Right kidney (tissue), 1 donor: ENCODE measurements around the gene NAA80.
A peak's percentile ranks its signal among the peaks of the same experiment; 100 is the strongest.
"Not testable (repeated sequence)": the region's sequence is repeated elsewhere in the genome, so short reads cannot be mapped to it uniquely, and the experiment has no call there.

ENCODE experiments used
- DNase-seq: peaks from one replicate; pipeline ENCODE4 v3.0.0-alpha.2; 2016

Gene NAA80

GRCh38 chr3:50290161-50290641 is 9.0 kb downstream of the NAA80 start:
- DNase-seq = no peak

- no peak for DNase-seq
Measured at GRCh38 chr3:50289130-50289529, 10.1 kb downstream of the NAA80 start.

- DNase-seq = no peak
Measured at GRCh38 chr3:50288387-50289007, 10.7 kb downstream of the NAA80 start.

GRCh38 chr3:50287262-50287661 is 11.9 kb downstream of the NAA80 start:
- DNase-seq = no peak

GRCh38 chr3:50286322-50287227 is 12.6 kb downstream of the NAA80 start:
- no peak for DNase-seq

GRCh38 chr3:50284121-50284520 is 15.1 kb downstream of the NAA80 start:
- not testable (repeated sequence) for DNase-seq

- DNase-seq = no peak
Measured at GRCh38 chr3:50279255-50280016, 19.8 kb downstream of the NAA80 start.

- no peak for DNase-seq
Measured at GRCh38 chr3:50278880-50279224, 20.4 kb downstream of the NAA80 start, which contains the start of gene LSMEM2. LSMEM2 (plus strand) TSS chr3:50279087; CDS start chr3:50279114, 27 bp downstream.

GRCh38 chr3:50278123-50278879 is 20.9 kb downstream of the NAA80 start:
- DNase-seq = no peak

- DNase-seq = no peak
Measured at GRCh38 chr3:50276762-50277101, 22.5 kb downstream of the NAA80 start.

- DNase-seq = no peak
Measured at GRCh38 chr3:50275996-50276761, 23.0 kb downstream of the NAA80 start.

GRCh38 chr3:50275141-50275995 is 23.8 kb downstream of the NAA80 start:
- DNase-seq = no peak

- DNase-seq = peak; percentile 59
Measured at GRCh38 chr3:50274371-50275104, 24.7 kb downstream of the NAA80 start.

GRCh38 chr3:50273689-50274065 is 25.5 kb downstream of the NAA80 start:
- DNase-seq = no peak

- peak; percentile 89 for DNase-seq
Measured at GRCh38 chr3:50272911-50273688, 26.1 kb downstream of the NAA80 start.

GRCh38 chr3:50272538-50272910 is 26.7 kb downstream of the NAA80 start:
- DNase-seq = not testable (repeated sequence)

- DNase-seq = no peak
Measured at GRCh38 chr3:50271314-50271936, 27.8 kb downstream of the NAA80 start.
